HUES6 (cell line): ENCODE data around the gene MAPRE3.

Experiments
- H3K27ac ChIP-seq: 2 replicates; pipeline ENCODE4 v1.7.0; 2013; ENCODE audit warnings: low read depth, mild to moderate bottlenecking, low read length, inconsistent platforms
- H3K27me3 ChIP-seq: 2 replicates; pipeline ENCODE4 v1.6.1; 2013; ENCODE audit warnings: low read length; ENCODE audit not compliant: control insufficient read depth, insufficient read depth
- H3K36me3 ChIP-seq: 2 replicates; pipeline ENCODE4 v1.6.1; 2013; ENCODE audit warnings: low read length; ENCODE audit not compliant: control insufficient read depth, insufficient read depth
- H3K4me1 ChIP-seq: 2 replicates; pipeline ENCODE4 v1.6.1; 2013; ENCODE audit warnings: low read length; ENCODE audit not compliant: control insufficient read depth, insufficient read depth
- H3K4me3 ChIP-seq: 2 replicates; pipeline ENCODE4 v1.5.1; 2013; ENCODE audit warnings: low read depth, low read length
- H3K9ac ChIP-seq: one replicate; pipeline ENCODE4 v1.6.1; 2013; ENCODE audit warnings: mild to moderate bottlenecking, low read length
- H3K9me3 ChIP-seq: 2 replicates; pipeline ENCODE4 v1.6.1; 2013; ENCODE audit warnings: low read depth, low read length; ENCODE audit not compliant: control insufficient read depth, insufficient read depth

MAPRE3 gene

GRCh38 chr2:26934985-26935384 is 35.5 kb upstream of the MAPRE3 start:
- H3K9me3 ChIP-seq = no peaks in the 10 kb centered on the region
- H3K27ac ChIP-seq = no peak overlapping the region
- H3K4me3 ChIP-seq = no peak overlapping the region
- H3K36me3 ChIP-seq = no peaks in the 10 kb centered on the region
- H3K27me3 ChIP-seq = no peaks in the 10 kb centered on the region; the same call in 1 of the 2 replicates
- H3K9ac ChIP-seq = no peak overlapping the region
- H3K4me1 ChIP-seq = no peaks in the 10 kb centered on the region

- H3K36me3 ChIP-seq = no peaks in the 10 kb centered on the region
- H3K27me3 ChIP-seq = no peaks in the 10 kb centered on the region; the same call in 1 of the 2 replicates
- no peak overlapping the region for H3K4me3 ChIP-seq
- H3K4me1 ChIP-seq = no peaks in the 10 kb centered on the region
- no peaks in the 10 kb centered on the region for H3K9me3 ChIP-seq
- no peak overlapping the region for H3K27ac ChIP-seq
- H3K9ac ChIP-seq = no peak overlapping the region
Measured at GRCh38 chr2:26936855-26937254, 33.6 kb upstream of the MAPRE3 start.

- Histone ChIP-seq H3K9me3 (no peaks in the 10 kb centered on the region), H3K4me1 (peaks cover 8% of the 10 kb centered on the region), H3K27me3 (peaks cover 12% of the 10 kb centered on the region), H3K36me3 (no peaks in the 10 kb centered on the region), H3K27ac (no peak overlapping the region), H3K4me3 (no peak overlapping the region), H3K9ac (no peak overlapping the region)
Measured at GRCh38 chr2:26938399-26939118, 31.9 kb upstream of the MAPRE3 start.

- Histone ChIP-seq H3K27ac (no peak overlapping the region), H3K27me3 (peaks cover 19% of the 10 kb centered on the region), H3K9ac (no peak overlapping the region), H3K4me3 (no peak overlapping the region), H3K4me1 (peaks cover 8% of the 10 kb centered on the region), H3K36me3 (no peaks in the 10 kb centered on the region), H3K9me3 (no peaks in the 10 kb centered on the region)
Measured at GRCh38 chr2:26940001-26940400, 30.4 kb upstream of the MAPRE3 start.

GRCh38 chr2:26941486-26941885 is 29.0 kb upstream of the MAPRE3 start:
- H3K36me3 ChIP-seq = no peaks in the 10 kb centered on the region
- peaks cover 8% of the 10 kb centered on the region for H3K4me1 ChIP-seq
- peaks cover 22% of the 10 kb centered on the region for H3K27me3 ChIP-seq
- H3K4me3 ChIP-seq = no peak overlapping the region
- H3K9me3 ChIP-seq = no peaks in the 10 kb centered on the region
- no peak overlapping the region for H3K9ac ChIP-seq
- H3K27ac ChIP-seq = no peak overlapping the region

GRCh38 chr2:26942543-26943295 is 27.7 kb upstream of the MAPRE3 start:
- Histone ChIP-seq H3K4me3 (peak overlapping the region; percentile 65), H3K27ac (no peak overlapping the region), H3K4me1 (peaks cover 15% of the 10 kb centered on the region), H3K36me3 (no peaks in the 10 kb centered on the region), H3K9me3 (no peaks in the 10 kb centered on the region), H3K27me3 (peaks cover 23% of the 10 kb centered on the region), H3K9ac (no peak overlapping the region)

- H3K4me3 ChIP-seq = no peak overlapping the region
- H3K27ac ChIP-seq = no peak overlapping the region
- no peaks in the 10 kb centered on the region for H3K9me3 ChIP-seq
- H3K9ac ChIP-seq = no peak overlapping the region
- peaks cover 15% of the 10 kb centered on the region for H3K4me1 ChIP-seq
- H3K36me3 ChIP-seq = no peaks in the 10 kb centered on the region
- H3K27me3 ChIP-seq = peaks cover 23% of the 10 kb centered on the region
Measured at GRCh38 chr2:26945991-26946750, 24.3 kb upstream of the MAPRE3 start.

- Histone ChIP-seq H3K9me3 (no peaks in the 10 kb centered on the region), H3K9ac (no peak overlapping the region), H3K4me1 (peaks cover 15% of the 10 kb centered on the region), H3K27me3 (peaks cover 21% of the 10 kb centered on the region), H3K36me3 (no peaks in the 10 kb centered on the region), H3K27ac (no peak overlapping the region), H3K4me3 (no peak overlapping the region)
Measured at GRCh38 chr2:26946841-26947784, 23.3 kb upstream of the MAPRE3 start.

- no peaks in the 10 kb centered on the region for H3K9me3 ChIP-seq
- H3K9ac ChIP-seq = no peak overlapping the region
- H3K4me1 ChIP-seq = peaks cover 7% of the 10 kb centered on the region; the same call in 1 of the 2 replicates
- peaks cover 9% of the 10 kb centered on the region for H3K27me3 ChIP-seq
- no peaks in the 10 kb centered on the region for H3K36me3 ChIP-seq
- H3K4me3 ChIP-seq = no peak overlapping the region
- H3K27ac ChIP-seq = no peak overlapping the region
Measured at GRCh38 chr2:26948800-26949199, 21.6 kb upstream of the MAPRE3 start.

GRCh38 chr2:26950246-26950645 is 20.2 kb upstream of the MAPRE3 start:
- Histone ChIP-seq H3K27ac (no peak overlapping the region), H3K9ac (no peak overlapping the region), H3K9me3 (no peaks in the 10 kb centered on the region), H3K27me3 (peaks cover 4% of the 10 kb centered on the region; the same call in 1 of the 2 replicates), H3K4me3 (no peak overlapping the region), H3K36me3 (no peaks in the 10 kb centered on the region), H3K4me1 (peaks cover 7% of the 10 kb centered on the region; the same call in 1 of the 2 replicates)
